EH (cell line): ENCODE measurements around the gene LCA5.
"Not testable (repeated sequence)": the region's sequence is repeated elsewhere in the genome, so short reads cannot be mapped to it uniquely, and the experiment has no call there.

Experiments used
- DNase-seq: peaks from one replicate; pipeline ENCODE4 v3.0.0-alpha.2; 2015; ENCODE audit warnings: low read depth

The LCA5 gene

DNA sequence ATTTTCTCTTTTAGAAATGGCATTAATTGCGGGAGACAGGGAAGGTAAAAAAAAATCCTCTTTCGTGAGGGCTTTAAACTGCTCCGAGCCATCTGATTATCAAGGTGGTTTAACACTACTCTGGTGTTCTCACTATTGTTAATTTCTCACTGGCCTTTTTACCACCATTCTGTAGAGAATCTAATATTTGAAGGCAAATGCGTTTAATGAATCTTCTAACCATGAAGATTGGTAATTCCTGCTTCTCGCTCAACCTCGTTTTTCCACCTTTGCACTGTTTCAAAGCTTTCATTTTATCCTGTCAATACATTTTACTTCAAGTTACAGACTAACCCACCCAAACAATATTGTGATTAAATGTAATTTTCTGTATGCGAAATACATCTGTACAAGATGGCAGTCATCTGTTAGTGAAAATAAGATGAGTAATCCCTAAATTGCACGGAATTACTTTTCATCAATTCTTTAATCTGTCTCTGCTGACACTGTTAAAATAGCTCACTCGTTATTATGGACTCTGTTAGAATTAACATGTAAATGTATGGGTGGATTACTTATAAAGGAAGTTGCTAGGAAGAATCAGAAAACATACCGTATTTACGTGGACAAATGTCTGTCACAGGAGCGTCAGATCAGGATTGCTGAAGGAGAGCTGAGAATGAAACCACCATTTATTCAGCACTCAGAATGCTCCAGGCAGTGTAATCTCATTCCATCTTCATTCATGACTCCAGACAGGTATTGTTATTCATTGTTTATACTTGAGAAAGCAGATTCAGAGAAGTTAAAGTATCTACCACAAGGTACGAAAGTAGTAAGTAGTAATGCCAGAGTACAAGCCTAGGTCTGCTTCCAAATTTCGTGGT lies 1.1 kb upstream of the LCA5 start:
- peak; percentile 5 for DNase-seq

GRCh38 chr6:79536585-79536953 lies 661 bp downstream of the LCA5 start:
- peak; percentile 44 for DNase-seq

DNA sequence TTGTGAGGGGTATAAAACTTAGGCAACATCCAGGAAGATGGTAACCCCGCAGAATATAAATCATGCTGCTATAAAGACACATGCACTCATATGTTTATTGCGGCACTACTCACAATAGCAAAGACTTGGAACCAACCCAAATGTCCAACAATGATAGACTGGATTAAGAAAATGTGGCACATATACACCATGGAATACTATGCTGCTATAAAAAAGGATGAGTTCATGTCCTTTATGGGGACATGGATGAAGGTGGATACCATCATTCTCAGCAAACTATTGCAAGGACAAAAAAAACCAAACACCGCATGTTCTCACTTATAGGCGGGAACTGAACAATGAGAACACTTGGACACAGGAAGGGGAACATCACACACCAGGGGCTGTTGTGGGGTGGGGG lies 7.7 kb downstream of the LCA5 start:
- DNase-seq: not testable (repeated sequence)

DNA sequence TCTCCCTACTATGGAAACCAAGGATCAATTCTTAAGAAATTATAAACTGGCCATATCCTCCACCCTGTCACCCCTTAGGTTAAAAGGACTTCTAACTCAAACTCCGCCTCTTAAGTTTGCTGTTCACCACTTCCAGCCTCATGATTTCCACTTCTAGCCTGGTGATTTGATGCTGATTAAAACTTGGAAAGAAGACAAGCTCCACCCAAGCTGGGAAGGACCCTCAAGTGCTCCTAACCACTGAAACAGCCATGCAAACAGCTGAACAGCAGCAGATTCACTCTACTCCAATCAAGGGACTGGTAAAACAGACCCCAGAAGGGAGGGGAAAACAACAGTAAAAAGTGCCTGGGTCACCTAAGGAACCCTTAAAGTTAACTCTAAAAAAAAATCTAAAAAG lies 10.3 kb downstream of the LCA5 start:
- no peak for DNase-seq

GRCh38 chr6:79525272-79526100 lies 11.7 kb downstream of the LCA5 start:
- no peak for DNase-seq

DNA sequence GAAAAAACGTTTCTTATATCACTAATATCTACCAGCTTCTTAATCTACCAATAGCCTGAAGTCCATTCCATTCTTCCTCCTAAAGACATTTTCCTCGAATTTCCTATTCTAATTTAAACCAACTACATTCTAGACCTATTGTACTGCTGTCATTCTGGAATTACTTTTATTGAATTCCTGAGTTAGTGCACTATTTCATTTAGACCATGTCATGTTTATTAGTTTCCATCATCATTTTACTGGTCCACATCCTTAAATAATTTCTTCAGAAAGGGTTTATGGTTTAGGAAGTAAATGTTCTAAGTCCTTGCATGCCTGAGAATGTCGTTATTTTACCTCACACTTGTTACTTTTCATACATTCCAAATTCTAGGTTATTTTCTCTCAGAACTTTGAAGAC lies 13.2 kb downstream of the LCA5 start:
- no peak for DNase-seq

GRCh38 chr6:79522609-79523008 lies 14.6 kb downstream of the LCA5 start:
- DNase-seq: no peak

GRCh38 chr6:79520534-79520933 lies 16.7 kb downstream of the LCA5 start:
- peak; percentile 2 for DNase-seq

- DNase-seq: no peak
Observed at GRCh38 chr6:79518842-79519241, 18.4 kb downstream of the LCA5 start.

- no peak for DNase-seq
Observed at GRCh38 chr6:79515436-79515835, 21.8 kb downstream of the LCA5 start.

- no peak for DNase-seq
Observed at GRCh38 chr6:79513111-79513510, 24.1 kb downstream of the LCA5 start.

DNA sequence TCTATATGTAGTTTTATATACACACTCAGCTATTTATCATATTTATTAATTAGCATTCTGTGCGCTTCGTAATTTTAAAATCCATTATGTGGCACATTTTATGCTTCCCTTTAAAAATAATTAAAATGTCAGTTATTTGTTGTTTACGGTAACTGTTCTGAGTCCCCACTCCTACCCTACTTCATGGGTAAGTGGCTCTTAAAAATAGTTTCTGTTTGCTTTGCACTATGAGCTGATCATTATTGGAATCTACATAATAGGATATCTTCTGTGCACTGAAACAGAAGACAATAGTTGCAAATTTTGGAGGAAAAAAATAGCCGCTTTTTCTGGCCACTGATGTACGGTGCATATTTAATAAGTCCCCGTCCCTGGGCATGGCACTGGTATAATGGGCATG lies 25.2 kb downstream of the LCA5 start:
- no peak for DNase-seq

- no peak for DNase-seq
Observed at GRCh38 chr6:79510707-79511106, 26.5 kb downstream of the LCA5 start.

GRCh38 chr6:79506251-79506650 lies 31.0 kb downstream of the LCA5 start:
- no peak for DNase-seq

- no peak for DNase-seq
Observed at GRCh38 chr6:79504372-79504771, 32.9 kb downstream of the LCA5 start.

GRCh38 chr6:79498842-79499241 lies 38.4 kb downstream of the LCA5 start:
- no peak for DNase-seq

DNA sequence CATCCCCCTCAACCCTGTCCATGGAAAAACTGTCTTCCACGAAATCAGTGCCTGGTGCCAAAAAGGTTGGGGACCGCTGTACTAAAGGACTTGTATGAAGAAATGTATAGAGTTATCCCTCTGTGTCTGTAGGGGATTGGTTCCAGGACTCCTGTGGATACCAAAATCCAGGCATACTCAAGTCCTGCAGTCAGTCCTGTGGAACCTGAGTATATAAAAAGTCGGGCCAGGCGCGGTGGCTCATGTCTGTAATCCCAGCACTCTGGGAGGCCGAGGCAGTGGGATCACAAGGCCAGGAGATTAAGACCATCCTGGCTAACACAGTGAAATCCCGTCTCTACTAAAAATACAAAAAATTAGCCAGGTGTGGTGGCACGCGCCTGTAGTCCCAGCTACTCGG lies 42.0 kb downstream of the LCA5 start:
- no peak for DNase-seq

GRCh38 chr6:79494841-79495240 lies 42.4 kb downstream of the LCA5 start:
- no peak for DNase-seq

GRCh38 chr6:79470728-79471127 lies 66.5 kb downstream of the LCA5 start:
- no peak for DNase-seq

GRCh38 chr6:79469376-79470246 lies 67.6 kb downstream of the LCA5 start:
- peak; percentile 22 for DNase-seq

GRCh38 chr6:79468587-79468986 lies 68.6 kb downstream of the LCA5 start:
- DNase-seq: no peak

DNA sequence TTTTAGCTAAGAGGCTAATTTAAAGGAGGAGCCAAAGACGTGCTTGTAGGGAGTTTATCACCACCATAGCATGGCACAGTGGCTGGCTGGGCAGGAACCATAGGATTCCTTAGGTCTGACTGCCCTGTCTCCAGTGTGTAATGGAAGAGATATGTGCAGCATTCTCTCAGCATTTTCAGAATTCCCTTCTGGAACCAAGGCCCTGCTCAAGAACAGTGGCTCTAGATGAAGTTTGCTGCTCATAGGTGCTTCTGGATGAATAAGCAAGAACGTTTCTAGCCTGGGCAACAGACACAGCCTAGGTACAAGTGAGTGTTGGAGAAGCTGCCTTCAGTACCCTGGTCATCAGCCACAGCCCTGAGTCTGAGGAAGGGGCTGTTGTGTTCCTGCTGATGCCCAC lies 69.1 kb downstream of the LCA5 start:
- peak; percentile 74 for DNase-seq
